Mesendoderm (in vitro differentiated cells): ENCODE data around the gene CAMK2G.
A peak's percentile ranks its signal among the peaks of the same experiment; 100 is the strongest.

Source experiments
- DNase-seq: peaks from one replicate; pipeline ENCODE4 v3.0.0; 2013
- H2AK5ac ChIP-seq: 2 replicates; pipeline ENCODE4 v1.6.1; 2013; ENCODE audit warnings: low read length, inconsistent platforms
- H2BK120ac ChIP-seq: 2 replicates; pipeline ENCODE4 v1.6.1; 2013; ENCODE audit warnings: low read depth, mild to moderate bottlenecking, low read length, moderate library complexity, mixed read lengths
- H2BK15ac ChIP-seq: replicated peaks from 2 replicates; pipeline ENCODE4 v1.6.1; 2013; ENCODE audit warnings: low read depth, mild to moderate bottlenecking, moderate library complexity
- H2BK5ac ChIP-seq: 2 replicates; pipeline ENCODE4 v1.6.1; 2013; ENCODE audit warnings: low read length, inconsistent platforms
- H3K18ac ChIP-seq: 2 replicates; pipeline ENCODE4 v1.6.1; 2013; ENCODE audit warnings: mild to moderate bottlenecking, low read length, mixed read lengths
- H3K23ac ChIP-seq: one replicate; pipeline ENCODE4 v1.6.1; 2013; ENCODE audit warnings: low read length
- H3K27ac ChIP-seq: 2 replicates; pipeline ENCODE4 v1.5.1; 2013; ENCODE audit warnings: low read depth, mild to moderate bottlenecking, inconsistent platforms, low read length, moderate library complexity
- H3K27me3 ChIP-seq: 2 replicates; pipeline ENCODE4 v1.6.1; 2013; ENCODE audit warnings: low read length, control low read depth, mild to moderate bottlenecking, inconsistent platforms; ENCODE audit not compliant: insufficient read depth, poor library complexity
- H3K36me3 ChIP-seq: 2 replicates; pipeline ENCODE4 v1.6.1; 2013; ENCODE audit warnings: low read length, inconsistent platforms; ENCODE audit not compliant: control insufficient read depth, insufficient read depth
- H3K4ac ChIP-seq: one replicate; pipeline ENCODE4 v1.6.1; 2013; ENCODE audit warnings: low read depth, mild to moderate bottlenecking, low read length, moderate library complexity
- H3K4me1 ChIP-seq: 2 replicates; pipeline ENCODE4 v1.6.1; 2013; ENCODE audit warnings: low read depth, low read length, inconsistent platforms; ENCODE audit not compliant: control insufficient read depth
- H3K4me2 ChIP-seq: 2 replicates; pipeline ENCODE4 v1.6.1; 2013; ENCODE audit warnings: low read length
- H3K4me3 ChIP-seq: 2 replicates; pipeline ENCODE4 v1.5.1; 2013; ENCODE audit warnings: mild to moderate bottlenecking, low read length
- H3K56ac ChIP-seq: one replicate; pipeline ENCODE4 v1.6.1; 2013; ENCODE audit warnings: low read length
- H3K79me1 ChIP-seq: 2 replicates; pipeline ENCODE4 v1.6.1; 2013; ENCODE audit warnings: low read length, inconsistent platforms
- H3K79me2 ChIP-seq: 2 replicates; pipeline ENCODE4 v1.6.1; 2013; ENCODE audit warnings: mild to moderate bottlenecking, low read length; ENCODE audit not compliant: control insufficient read depth, insufficient read depth
- H3K9ac ChIP-seq: 2 replicates; pipeline ENCODE4 v1.6.1; 2013; ENCODE audit warnings: low read length, inconsistent platforms
- H4K5ac ChIP-seq: one replicate; pipeline ENCODE4 v1.6.1; 2013; ENCODE audit warnings: low read length
- H4K8ac ChIP-seq: one replicate; pipeline ENCODE4 v1.6.1; 2013; ENCODE audit warnings: low read depth, mild to moderate bottlenecking, control low read depth, low read length, moderate library complexity
- WGBS: extraction: QIAGEN DNeasy Blood & Tissue Kit; methylation state at CpG from one replicate; pipeline ENCODE4 v1.1.7; 2013; ENCODE audit warnings: low lambda C conversion rate, missing lambda C conversion rate; ENCODE audit not compliant: insufficient coverage; ENCODE audit errors: extremely low coverage; 5-methylcytosine and 5-hydroxymethylcytosine counted together

CAMK2G gene

DNA sequence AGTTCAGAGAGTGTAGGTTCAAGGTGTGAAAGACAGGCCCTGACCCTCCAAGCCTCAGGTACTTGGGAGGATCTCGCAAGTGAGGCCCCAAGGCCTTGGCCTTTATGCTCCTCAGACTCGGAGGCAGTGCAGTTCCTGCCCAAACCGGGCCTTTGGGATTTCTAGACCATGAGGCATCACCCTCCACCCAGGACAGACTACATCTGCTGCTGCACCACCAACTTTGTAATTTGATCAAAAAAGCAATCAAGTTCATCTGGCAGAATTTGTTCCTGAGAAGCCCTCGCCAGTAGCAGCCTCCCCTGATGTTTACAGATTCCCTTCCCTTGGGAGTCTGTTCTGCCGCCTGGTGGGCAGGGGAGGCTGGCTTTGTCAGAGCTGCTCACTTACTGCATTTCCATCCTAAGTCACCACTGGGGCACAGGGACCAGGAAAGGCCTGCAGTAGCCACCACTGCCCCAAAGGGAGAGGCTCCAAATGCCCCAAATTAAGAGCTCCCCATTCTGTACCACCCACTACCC lies 2.1 kb downstream of the CAMK2G start:
- peak; percentile 56 for DNase-seq
- Histone ChIP-seq H3K56ac (no peak overlapping the region), H3K9ac (no peak overlapping the region), H4K8ac (no peak overlapping the region), H3K4me2 (no peak overlapping the region), H3K4ac (no peak overlapping the region), H3K27me3 (no peaks in the 10 kb centered on the region), H3K27ac (no peak overlapping the region), H2BK15ac (no peak overlapping the region), H3K79me1 (peaks cover 6% of the 10 kb centered on the region), H3K36me3 (no peaks in the 10 kb centered on the region), H2AK5ac (no peak overlapping the region), H2BK120ac (no peak overlapping the region), H3K4me1 (peaks cover 5% of the 10 kb centered on the region), H3K23ac (no peak overlapping the region), H3K18ac (no peak overlapping the region), H3K4me3 (no peak overlapping the region), H4K5ac (no peak overlapping the region), H2BK5ac (no peak overlapping the region), H3K79me2 (peaks cover 2% of the 10 kb centered on the region)
- WGBS: no CpG with 5 or more reads among the region's 5 CpGs

DNA sequence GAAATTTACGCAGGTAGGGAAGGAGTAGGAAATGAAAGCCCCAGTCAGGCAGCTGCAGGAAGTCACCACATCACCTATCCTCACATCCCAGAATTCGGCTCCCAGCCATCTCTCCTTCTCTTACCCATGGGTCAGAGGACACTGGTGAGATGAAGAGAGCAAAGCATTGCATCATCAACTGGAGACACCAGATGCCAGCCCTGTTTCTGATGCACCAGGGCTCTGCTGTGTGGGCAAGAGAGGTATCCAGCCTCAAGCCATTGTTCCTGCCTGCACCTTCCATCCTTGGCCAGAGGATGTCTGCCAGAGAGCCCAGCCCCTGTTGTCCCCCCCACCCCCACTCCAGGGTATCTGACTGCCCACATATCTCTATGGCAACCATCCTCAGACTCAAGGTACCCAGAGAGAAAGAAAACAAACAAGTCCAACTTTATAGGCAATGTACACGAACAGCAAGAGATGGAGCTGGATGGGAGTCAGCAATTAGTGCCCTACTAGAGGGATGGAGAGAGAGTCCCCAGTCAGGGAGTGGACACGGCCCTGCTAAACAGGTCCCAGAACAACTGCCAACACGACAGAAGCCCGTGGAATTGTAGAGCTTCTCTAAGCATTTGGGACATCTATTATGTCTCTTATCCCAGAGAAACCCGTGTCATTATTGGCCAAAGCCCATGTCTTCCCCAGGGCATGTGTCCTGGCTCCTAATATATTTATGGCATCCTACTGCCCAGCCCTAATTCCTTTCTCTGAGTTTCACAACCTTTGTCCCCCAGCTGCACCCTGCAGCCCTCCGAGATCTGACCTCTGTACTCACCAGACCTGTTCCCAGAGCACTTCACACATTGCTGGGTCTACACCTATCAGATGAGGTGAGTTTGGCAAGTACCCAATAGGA lies 2.8 kb downstream of the CAMK2G start:
- Histone ChIP-seq H4K5ac (no peak overlapping the region), H3K79me1 (peaks cover 6% of the 10 kb centered on the region), H2AK5ac (no peak overlapping the region), H3K4me2 (no peak overlapping the region), H3K23ac (no peak overlapping the region), H3K4me3 (no peak overlapping the region), H3K4ac (no peak overlapping the region), H3K56ac (no peak overlapping the region), H3K4me1 (peaks cover 3% of the 10 kb centered on the region), H2BK5ac (no peak overlapping the region), H3K27me3 (no peaks in the 10 kb centered on the region), H4K8ac (no peak overlapping the region), H3K18ac (no peak overlapping the region), H2BK120ac (no peak overlapping the region), H3K27ac (no peak overlapping the region), H3K36me3 (no peaks in the 10 kb centered on the region), H3K79me2 (peaks cover 2% of the 10 kb centered on the region), H3K9ac (no peak overlapping the region), H2BK15ac (no peak overlapping the region)
- peak; percentile 48 for DNase-seq
- no CpG with 5 or more reads among the region's 8 CpGs for WGBS

DNA sequence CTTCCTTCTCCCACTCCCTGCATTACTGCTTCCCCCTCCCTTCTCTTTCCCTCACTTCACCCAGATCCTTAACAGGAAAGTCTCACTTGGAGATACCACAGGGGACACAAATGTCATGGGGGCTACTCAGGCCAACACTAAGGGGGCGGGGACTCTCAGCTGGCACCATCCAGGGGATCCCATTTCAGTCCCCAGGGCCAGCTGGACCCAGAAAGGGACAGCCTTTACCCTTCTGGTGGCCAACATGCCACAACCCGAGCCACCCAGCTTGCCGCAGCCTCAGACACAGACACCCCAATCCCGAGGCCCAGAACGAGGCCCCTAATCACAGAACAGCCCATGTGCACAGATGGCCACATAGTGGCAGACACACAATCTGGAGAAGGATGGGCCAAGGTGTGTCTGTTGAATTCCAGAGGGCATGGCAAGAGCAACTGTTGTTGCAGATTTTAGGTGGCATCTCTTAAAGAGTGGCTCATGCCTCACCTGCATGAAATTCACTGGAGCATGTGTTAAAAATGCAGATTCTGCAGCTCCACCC lies 5.6 kb downstream of the CAMK2G start:
- no peaks in the 10 kb centered on the region for H3K27me3 ChIP-seq
- H4K5ac ChIP-seq: no peak overlapping the region
- peaks cover 13% of the 10 kb centered on the region for H3K79me1 ChIP-seq
- H3K18ac ChIP-seq: no peak overlapping the region
- H2BK120ac ChIP-seq: no peak overlapping the region
- no peak overlapping the region for H3K4me2 ChIP-seq
- no peak overlapping the region for H3K4ac ChIP-seq
- H3K23ac ChIP-seq: no peak overlapping the region
- H3K9ac ChIP-seq: no peak overlapping the region
- DNase-seq: no peak
- no peak overlapping the region for H4K8ac ChIP-seq
- no peak overlapping the region for H3K4me3 ChIP-seq
- no peak overlapping the region for H2BK15ac ChIP-seq
- no peak overlapping the region for H3K27ac ChIP-seq
- peaks cover 2% of the 10 kb centered on the region for H3K79me2 ChIP-seq
- H3K56ac ChIP-seq: no peak overlapping the region
- WGBS: no CpG with 5 or more reads among the region's 5 CpGs
- H3K4me1 ChIP-seq: no peaks in the 10 kb centered on the region
- H2BK5ac ChIP-seq: no peak overlapping the region
- H2AK5ac ChIP-seq: no peak overlapping the region
- H3K36me3 ChIP-seq: no peaks in the 10 kb centered on the region

DNA sequence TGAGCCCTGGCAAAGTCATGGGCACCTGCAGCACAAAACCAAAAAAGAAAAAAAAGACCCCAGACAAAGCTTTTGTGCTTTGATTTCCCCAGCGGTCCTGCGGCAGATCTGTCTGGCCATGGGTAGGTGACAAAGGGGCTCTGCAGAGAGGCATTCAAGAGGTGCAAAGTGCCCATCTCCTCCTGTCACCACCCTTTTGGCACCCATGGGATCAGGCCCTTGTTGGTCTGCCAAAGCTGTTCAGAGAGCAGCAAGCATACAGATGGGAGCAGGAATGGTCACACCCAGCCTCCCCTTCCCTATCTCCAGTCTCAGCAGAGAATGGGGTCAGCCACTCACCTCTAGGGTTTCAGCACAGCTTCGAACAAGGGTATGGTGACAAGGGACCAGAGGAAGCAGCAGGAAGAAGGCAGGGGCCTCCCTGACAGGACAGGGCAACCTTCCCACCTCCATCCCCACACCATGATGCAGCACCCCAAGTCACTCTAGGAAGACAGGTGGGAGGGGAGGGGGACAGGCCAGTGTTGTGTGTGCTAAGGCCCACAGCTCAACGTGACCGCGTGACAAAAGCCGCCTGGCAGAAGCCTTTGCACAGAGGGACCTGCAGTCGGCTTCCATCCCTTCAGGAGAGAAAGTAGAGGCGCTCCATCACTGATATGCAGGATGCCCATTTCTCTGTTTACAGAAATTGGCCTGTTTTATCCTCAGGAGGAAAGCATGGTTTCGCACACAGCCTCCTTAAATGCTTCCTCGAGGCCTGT lies 6.3 kb downstream of the CAMK2G start:
- H2AK5ac ChIP-seq: no peak overlapping the region
- no CpG with 5 or more reads among the region's 11 CpGs for WGBS
- no peaks in the 10 kb centered on the region for H3K4me1 ChIP-seq
- no peak overlapping the region for H2BK120ac ChIP-seq
- no peak overlapping the region for H3K56ac ChIP-seq
- no peak overlapping the region for H2BK5ac ChIP-seq
- no peak overlapping the region for H3K9ac ChIP-seq
- H3K27ac ChIP-seq: no peak overlapping the region
- no peaks in the 10 kb centered on the region for H3K36me3 ChIP-seq
- no peak overlapping the region for H3K4me3 ChIP-seq
- no peak overlapping the region for H2BK15ac ChIP-seq
- H4K5ac ChIP-seq: no peak overlapping the region
- no peak overlapping the region for H3K4ac ChIP-seq
- H3K79me1 ChIP-seq: peaks cover 11% of the 10 kb centered on the region
- no peak for DNase-seq
- no peak overlapping the region for H3K18ac ChIP-seq
- no peak overlapping the region for H3K23ac ChIP-seq
- H3K4me2 ChIP-seq: no peak overlapping the region
- peaks cover 1% of the 10 kb centered on the region for H3K79me2 ChIP-seq
- H3K27me3 ChIP-seq: no peaks in the 10 kb centered on the region
- no peak overlapping the region for H4K8ac ChIP-seq

DNA sequence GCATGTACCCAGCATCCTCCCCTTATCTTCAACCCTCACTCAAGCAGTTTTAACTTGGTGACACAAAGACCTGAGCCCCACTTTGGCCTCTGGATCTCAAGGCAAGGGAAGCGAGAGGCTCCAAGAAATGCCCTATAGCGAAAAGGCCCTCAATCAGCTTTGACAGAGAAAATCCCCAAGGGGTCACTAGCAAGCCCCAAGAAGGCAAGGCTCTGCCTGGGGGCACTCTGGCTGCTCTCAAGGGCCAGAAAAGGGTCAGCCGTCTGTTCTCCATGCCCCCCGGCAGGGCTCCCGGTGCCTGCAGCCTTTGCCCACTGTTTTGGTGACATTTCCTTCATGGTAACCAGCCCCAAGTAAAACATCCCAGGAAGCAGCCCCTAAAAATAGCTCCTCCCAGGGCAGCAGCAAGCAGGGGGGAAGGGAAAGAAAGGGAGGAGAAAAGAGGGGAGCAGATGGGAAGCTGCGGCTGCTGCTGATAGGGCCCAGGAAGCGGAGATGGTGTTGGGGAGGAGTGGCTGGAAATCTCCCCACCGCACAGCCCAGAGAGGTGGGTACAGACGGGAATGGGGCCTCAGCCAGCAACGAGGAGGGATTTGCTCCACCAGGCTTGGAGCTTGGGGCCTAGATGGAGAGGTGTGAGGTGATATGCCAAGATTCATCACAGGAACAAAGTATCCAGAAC lies 7.1 kb downstream of the CAMK2G start:
- no peaks in the 10 kb centered on the region for H3K27me3 ChIP-seq
- no peak overlapping the region for H2AK5ac ChIP-seq
- H3K9ac ChIP-seq: no peak overlapping the region
- DNase-seq: no peak
- no peak overlapping the region for H3K27ac ChIP-seq
- no peak overlapping the region for H4K8ac ChIP-seq
- H3K4me3 ChIP-seq: no peak overlapping the region
- no peak overlapping the region for H4K5ac ChIP-seq
- H3K79me2 ChIP-seq: no peaks in the 10 kb centered on the region
- H2BK120ac ChIP-seq: no peak overlapping the region
- no peak overlapping the region for H3K23ac ChIP-seq
- no peak overlapping the region for H3K4ac ChIP-seq
- H3K79me1 ChIP-seq: peaks cover 10% of the 10 kb centered on the region
- H3K18ac ChIP-seq: no peak overlapping the region
- H3K4me2 ChIP-seq: no peak overlapping the region
- WGBS: no CpG with 5 or more reads among the region's 10 CpGs
- H2BK5ac ChIP-seq: no peak overlapping the region
- no peak overlapping the region for H3K56ac ChIP-seq
- no peak overlapping the region for H2BK15ac ChIP-seq
- no peaks in the 10 kb centered on the region for H3K4me1 ChIP-seq
- no peaks in the 10 kb centered on the region for H3K36me3 ChIP-seq
